NCI-H1048 (cell line): ENCODE data around the gene ABHD6.
"Not testable (repeated sequence)": the region's sequence is repeated elsewhere in the genome, so short reads cannot be mapped to it uniquely, and the experiment has no call there.

Source experiments
- DNase-seq: peaks from one replicate; lab custom pipeline; 2025; lab: John Stamatoyannopoulos, UW

ABHD6 gene

DNA sequence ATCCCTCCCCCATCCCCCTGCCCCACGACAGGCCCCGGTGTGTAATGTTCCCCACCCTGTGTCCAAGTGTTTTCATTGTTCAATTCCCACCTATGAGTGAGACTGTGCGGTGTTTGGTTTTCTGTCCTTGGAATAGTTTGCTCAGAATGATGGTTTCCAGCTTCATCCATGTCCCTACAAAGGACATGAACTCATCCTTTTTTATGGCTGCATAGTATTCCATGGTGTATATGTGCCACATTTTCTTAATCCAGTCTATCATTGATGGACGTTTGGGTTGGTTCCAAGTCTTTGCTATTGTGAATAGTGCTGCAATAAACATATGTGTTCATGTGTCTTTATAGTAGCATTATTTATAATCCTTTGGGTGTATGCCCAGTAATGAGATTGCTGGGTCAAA, 5.3 kb downstream of the ABHD6 start:
- not testable (repeated sequence) for DNase-seq

DNA sequence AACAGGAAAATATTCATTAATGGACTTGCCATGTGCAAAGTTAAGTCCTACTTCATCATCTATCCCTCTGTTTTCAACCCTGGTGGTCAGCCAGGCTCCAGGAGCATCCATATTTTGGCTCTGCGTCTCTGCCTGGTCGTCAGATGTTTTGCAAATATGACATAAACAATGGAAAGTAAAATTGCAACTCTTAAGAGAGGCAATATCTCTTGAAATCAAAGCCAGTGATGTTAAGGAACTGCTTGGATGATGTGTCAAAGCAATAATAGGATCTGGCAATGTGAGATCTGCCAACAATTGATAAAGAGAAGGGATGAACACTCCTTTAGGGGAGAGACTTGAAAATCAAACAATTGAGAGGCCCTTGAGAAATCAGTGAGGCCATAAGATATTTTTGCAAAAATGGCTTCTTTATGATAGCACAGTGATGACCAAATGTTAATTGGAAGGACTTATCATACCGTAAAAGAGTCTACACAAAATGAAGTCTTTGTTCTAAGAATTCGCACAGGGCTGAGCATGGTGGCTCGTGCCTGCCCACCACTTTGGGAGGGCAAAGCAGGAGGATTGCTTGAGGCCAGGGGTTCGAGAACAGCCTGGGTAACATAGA, 6.5 kb downstream of the ABHD6 start:
- DNase-seq = no peak

DNA sequence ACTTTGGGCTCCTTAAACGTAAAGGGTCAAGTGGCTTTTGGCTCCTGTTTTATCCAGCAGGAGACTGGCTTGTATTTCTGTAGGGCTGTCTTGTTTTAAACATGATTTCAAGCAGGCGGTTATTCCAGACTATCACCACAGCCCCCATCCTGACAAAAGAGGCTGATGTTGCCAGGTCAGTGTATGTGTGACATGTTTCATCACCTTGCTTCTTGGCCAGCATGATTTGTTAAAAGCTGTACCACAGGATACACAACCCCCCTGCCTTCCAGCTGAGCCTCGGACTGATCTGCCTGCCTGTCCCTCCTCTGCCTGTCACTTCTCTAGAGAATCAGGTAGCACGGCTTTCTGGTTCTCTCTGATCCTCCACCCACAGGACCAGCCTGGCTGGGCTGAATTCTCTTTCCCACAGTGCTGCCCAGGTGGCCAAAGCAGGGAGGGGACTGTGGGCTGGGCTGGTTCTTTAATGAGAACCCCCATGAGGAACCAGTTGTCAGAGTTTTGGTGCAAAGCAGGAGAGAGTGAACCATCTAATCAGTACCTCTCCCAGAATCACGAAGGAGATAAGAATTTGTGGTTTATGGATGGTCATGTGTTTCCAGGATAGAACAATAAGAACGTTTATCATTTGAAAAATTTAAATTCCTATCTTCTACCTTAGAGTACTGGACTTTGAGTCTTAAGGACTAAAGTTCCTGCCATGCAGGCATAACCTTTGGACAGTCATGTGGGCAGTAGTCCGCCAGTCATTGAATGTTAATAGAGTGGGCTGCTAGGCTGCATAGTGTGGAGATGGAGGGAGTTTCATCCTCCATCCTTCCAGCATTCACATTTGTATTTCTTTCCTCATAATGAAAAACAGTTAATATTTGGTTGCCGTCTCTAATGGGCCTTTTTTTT, 8.8 kb downstream of the ABHD6 start:
- DNase-seq = no peak

DNA sequence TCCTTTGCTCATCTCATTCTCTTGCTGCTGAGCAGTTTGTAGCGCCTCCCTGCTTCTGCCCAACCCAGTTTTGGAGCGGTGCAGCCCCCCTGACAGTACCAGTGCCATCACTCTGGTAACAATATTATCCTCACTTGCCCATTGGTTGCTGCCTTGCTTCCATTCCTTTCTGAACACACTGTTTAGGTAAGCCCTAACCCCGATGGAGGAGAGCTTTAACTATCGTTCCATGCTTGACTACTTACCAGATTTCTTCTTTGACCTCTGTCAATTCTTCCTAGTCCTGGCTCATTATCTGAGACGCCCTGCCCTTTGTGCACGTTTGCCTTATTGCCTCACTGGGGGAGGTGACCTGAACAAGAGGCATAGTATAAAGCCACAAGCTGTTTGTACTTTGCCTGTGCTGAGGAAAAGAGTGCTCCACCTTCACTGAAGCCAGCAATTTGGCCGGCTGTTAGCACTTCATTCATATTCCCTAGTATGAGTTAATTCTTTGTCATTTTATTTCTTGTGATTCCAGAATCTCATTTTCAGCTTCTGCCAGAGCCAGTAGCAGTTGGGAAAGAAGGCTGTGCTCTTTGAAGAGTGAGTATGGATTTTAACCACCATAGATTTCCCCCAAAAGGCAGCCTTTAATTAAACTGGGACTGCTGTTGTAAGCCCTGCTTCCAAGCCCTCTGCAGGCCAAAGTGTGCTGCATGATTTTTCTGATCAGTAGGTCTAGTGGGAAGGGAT, 11.9 kb downstream of the ABHD6 start:
- DNase-seq = no peak

DNA sequence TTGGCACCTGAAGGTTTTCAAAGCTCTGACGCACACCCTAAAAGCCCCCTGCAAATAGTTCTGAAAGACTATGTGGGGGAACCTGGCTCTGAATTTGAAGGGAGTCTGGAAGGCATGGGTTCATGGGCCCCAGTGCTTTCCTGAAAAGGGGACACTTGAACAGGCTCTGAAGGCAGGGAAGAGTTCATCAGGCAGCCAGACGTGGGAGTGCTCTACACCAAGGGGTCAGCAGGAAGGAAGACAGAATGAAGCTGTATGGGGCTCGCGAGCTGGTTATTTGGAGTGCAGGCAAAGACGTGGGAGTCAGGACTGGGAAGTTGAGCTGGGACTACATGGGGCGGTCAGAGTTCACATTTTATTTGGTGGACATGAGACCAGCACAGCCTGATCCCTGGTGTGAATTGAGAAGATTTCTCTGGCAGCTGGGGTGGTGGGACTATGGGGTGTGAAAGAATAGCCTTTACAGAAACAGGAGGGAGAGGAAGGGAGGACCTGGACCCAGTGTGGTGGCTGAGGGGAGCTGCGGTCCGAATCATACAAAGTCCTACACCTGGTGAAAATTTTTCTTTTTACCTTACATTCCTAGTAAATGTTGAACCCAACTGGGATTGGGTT, 12.6 kb downstream of the ABHD6 start:
- DNase-seq = no peak

DNA sequence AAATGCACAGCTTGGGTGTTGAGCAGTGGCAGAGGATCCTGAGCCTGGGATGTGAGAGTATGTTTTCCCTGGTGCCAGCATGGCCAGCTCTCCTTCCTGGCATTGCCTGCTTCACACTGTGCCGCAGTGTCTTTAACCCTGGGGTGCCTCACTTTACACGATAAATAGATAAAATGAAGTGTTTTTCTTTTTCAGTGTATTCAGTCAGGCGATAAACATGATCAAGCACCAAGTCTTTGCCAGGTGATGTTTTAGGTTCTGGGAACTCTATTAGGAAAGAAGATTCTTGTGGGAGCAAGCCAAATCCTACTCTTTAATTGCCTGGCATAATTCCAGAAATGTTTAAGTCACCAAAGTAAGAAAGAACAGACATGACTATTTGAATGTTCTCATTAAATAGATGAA, 14.0 kb downstream of the ABHD6 start:
- no peak for DNase-seq

DNA sequence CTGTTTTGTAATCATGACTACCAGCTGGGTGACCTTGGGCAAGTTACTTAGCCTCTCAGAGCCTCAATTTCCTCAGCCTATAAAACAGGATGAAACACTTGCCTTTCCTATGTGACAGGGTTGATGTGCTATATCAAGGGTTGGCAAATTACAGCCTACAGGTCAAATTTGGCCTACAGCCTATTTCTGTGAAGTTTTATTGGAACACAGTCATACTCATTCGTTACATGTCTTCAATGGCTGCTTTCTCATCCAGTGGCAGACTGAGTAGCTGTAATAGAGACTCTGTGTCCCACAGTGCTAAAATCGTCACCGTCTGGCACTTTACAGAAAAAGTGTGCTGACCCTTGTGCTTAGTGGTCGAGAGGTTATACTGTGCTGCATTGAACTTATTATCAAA, 16.6 kb downstream of the ABHD6 start:
- no peak for DNase-seq

DNA sequence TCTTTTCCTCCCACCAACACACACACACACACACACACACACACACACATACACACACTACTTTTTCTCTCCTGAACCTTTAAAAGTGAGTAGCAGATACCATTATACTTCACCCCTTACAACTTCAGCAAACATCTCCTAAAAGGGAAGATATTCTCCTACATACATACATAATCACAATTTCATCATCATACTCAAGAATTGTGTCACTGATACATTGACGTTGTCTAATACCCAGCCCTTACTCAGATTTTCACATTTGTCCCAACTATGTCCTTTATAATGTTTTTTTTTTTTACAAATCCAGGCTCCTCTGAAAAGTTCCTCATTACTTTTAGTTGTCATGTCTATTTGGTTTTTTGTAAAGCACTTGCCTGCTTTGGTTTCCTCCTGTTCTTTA, 18.5 kb downstream of the ABHD6 start:
- DNase-seq = no peak

DNA sequence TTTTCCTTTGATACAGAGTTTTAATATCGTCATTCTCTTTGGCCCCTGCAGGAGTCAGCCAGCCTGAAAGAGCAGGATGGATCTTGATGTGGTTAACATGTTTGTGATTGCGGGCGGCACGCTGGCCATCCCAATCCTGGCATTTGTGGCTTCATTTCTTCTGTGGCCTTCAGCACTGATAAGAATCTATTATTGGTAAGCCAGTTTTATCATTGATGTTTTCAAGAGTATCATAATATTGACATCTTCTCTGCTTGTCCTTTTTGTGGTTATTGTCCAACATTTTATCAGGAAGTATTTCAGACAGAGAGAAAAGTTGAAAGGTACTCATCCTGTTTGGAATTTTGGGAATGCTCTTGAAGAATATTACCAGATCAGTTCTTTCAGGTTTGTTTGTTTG, 18.9 kb downstream of the ABHD6 start:
- no peak for DNase-seq

DNA sequence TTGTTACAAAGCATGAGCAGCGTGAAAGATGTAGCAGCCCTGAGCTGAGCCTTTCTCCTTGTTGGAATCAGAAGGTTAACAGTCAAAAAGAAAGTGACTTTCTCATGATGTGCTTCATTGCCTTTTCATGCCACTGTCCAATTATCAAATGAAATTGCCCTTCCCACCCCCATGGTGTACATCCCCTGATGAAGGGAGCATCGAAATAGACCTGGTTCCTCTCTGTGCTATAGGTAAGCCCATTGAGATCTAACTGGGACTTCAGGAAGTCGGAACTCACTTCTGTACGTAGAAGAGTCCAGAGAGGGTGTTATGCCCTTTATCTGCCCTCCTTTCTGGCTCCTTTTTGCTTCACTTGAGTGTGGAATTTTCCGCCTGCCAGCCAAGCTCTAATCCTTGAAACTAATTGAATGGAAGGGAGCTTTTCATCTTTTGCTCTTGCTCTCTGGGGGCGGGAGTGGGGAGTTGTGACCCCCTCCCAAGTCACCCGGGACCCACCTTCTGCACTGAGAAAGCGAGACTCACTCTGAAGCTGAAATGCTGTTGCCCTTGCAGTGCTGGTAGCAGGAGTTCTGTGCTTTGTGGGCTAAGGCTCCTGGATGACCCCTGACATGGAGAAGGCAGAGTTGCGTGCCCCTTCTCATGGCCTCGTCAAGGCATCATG, 20.9 kb downstream of the ABHD6 start:
- no peak for DNase-seq

DNA sequence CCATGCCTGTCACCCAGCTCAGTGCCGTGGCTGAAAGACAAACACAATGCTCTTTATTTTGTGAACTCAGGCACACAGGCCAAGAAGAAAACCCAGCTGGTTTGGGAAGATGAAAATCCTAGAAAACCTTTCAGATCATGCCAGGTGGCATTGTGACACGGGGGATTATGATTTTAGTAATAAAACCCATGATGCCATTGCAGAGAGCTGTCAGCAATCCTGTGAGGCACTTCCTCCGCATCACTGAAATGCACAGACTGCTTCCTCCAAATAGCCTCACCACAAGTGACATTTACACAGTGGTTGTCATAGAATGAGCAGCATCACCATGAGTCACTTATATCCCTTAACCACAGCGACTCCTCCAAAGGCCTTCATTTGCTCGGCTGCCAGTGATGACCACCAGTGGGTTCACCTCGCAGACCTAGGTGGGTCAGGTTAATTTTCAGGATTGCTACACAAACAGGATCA, 22.7 kb downstream of the ABHD6 start:
- DNase-seq = no peak

DNA sequence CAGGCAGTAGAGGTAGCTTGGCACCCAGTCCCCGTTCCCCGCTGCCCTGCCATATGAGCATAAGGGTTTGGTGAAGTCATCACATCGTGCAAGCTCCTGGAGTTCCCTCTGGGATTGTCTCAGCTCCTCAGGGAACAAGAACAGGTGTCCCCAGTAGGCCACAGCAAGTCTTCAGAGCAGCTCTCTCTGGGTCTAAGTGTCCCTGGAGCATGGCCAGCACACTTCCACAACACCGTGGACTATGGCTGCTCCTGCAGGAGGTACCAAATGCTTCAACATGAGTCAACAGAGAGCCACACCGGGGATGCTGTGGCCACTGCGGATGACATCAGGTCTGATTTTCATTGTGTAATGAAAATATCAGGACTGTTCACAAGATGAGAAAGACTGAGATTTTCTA, 23.1 kb downstream of the ABHD6 start:
- DNase-seq = no peak

DNA sequence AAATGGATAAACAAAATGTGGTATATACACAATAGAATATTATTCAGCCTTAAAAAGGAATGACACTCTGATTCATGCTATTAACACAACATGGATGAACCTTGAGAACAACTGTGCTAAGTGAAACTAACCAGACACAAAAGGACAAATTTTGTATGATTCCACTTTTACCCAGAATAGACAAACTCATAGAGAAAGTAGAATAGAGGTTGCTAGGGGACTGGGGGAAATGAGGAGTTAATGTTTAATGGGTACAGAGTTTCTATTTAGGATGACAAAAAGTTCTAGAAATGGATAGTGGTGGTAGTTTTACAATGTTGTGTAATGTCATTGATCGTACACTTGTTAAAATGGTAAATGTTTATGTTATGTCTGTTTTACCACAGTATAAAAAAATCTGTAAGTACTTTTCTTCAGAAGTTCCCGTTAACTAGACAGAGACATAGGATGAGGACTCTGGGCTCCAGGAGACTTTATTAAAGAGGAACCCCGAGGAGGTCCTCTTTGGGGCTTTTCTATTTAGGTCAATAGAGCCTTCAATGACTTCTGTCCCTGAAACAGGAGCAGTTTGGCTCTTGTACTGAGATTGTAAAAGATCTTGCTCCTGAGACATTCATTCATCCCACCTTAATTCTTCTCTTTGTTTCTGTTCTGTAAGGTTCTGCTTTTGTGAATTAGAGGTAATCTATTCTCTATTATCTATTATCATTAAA, 24.5 kb downstream of the ABHD6 start:
- DNase-seq = no peak

DNA sequence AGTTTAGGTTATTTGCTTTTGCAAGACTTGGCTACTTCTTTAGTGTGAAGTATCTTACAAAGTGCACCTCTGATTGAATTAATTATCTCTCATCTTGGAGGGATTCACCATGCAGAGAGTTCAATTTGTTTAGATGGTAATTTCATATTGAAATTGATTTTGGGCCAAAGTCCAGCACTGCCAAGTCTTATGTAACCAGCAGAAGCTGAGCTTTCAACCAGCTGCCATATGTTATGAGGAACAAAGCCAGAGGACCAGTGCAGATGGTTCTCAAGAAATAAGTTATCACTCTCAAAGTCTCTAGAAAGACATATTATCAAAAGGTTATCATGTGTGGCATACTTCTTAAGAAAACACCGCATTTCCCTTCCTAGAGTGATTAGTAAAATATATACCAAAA, 29.0 kb downstream of the ABHD6 start:
- no peak for DNase-seq

DNA sequence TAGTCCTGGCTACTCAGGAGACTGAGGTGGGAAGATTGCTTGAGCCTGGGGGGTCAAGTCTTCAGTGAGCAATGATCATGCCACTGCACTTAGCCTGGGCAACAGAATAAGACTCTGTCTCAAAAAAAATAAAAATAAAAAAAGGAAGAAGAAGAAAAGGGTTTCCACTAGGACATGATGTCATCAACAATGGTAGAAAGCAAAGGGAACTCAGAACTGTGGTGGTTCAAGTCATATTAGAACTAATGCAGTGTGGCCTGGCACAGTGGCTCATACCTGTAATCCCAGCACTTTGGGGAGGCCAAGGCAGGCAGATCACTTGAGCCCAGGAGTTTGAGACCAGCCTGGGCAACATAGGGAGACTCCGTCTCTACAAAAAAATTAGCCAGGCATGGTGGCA, 30.0 kb downstream of the ABHD6 start:
- DNase-seq = not testable (repeated sequence)

DNA sequence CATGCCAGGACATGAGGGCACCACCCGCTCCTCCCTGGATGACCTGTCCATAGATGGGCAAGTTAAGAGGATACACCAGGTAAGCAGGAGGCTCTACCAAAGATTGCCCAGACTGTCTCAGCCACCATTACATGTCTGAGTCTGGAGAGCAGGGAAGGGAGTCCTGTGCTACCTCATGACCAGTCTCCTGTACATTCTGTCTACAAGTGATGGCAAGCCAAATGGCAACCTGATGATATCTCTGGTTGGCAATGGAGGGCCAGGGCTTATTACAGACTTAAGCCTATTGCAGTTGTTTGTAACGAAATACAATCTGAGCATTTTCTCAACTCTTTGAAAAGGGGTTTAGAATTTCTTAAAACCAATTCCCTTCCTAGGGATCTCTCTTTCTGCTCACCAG, 31.8 kb downstream of the ABHD6 start:
- DNase-seq = no peak

DNA sequence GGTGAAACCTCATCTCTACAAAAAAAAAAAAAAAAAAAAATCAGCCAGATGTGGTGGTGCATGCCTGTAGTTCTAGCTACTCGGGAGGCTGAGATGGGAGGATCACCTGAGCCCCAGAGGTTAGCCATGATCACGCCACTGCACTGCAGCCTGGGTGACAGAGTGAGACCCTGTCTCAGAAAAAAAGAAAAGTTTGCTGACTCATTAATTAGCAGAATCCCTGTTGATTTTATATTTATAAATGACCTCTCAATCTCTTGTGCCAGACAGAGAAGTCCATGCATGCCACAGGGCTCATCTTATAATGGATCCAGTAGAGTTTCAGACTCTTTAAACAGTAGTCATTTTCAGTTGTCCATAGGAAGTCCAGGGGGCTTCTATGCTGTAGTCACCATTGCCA, 32.9 kb downstream of the ABHD6 start:
- no peak for DNase-seq

DNA sequence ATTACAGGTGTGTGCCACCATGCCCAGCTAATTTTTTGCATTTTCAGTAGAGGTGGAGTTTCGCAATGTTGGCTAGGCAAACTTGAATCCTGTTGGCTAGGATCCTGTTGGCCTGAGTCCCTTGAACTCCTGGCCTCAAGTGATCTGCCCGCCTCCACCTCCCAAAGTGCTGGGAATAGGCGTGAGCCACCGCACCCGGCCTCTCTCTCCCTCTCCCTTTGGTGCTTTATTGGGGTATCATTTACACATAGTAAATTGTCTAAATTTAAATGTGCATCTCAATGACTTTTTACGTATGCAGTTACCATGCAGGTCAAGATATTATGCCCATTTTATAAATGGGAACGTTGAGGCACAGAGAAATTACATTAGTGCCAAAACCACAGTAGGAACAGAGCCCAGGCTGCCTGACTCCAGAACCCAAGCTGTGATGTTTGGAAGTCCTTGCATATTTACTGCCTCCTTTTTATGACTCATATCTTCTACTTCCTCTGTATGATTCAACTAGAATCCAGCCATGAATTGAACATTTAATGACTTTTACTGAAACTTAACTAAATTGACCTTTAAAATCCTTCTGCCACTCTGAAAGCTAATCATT, 34.4 kb downstream of the ABHD6 start:
- DNase-seq = no peak

DNA sequence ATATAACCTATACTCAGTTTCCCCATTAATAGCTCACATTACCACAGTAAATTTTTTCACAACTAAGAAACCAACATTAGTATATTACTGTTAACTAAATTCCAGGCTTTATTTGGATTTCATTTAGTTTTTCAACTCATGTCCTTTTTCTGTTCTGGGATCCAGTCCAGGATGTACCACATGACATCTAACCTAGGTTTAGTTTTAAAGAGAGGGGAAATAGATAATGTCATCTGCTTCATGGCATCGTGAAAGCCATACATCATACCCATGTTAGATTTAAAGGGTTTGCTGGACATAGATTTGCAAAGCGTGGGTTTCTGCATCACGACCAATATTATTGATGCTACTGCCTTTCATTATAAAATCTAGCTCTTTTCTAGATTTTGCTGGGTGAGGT, 35.3 kb downstream of the ABHD6 start:
- DNase-seq = no peak

DNA sequence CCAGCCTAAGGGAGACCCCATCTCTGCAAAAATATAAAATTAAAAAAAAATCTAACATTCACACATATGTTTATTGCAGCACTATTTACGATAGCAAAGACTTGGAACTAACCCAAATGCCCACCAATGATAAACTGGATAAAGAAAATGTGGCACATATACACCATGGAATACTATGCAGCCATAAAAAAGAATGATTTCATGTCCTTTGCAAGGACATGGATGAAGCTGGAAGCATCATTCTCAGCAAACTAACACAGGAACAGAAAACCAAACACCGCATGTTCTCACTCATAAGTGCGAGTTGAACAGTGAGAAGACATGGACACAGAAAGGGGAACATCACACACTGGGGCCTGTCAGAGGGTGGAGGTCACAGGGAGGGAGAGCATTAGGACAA, 35.8 kb downstream of the ABHD6 start:
- DNase-seq = not testable (repeated sequence)
